HTERT RPE-1 (cell line): ENCODE results near the gene UBE2N.
"Not testable (repeated sequence)": the region's sequence is repeated elsewhere in the genome, so short reads cannot be mapped to it uniquely, and the experiment has no call there.

Experiments used
- in situ Hi-C: fragments of 300-500 bp; cut with MboI; formaldehyde crosslinking; loops from 4 replicates; pipeline ENCODE4 v1.14.3; 2020; ENCODE audit warnings: low sequenced_read_pairs

UBE2N gene

GRCh38 chr12:93447555-93448290, 6.0 kb upstream of the UBE2N start:
- in situ Hi-C loops, result no loop called here

GRCh38 chr12:93443576-93443975, 1.8 kb upstream of the UBE2N start:
- in situ Hi-C loops, result no loop called here

GRCh38 chr12:93442411-93443340, 929 bp upstream of the UBE2N start:
- in situ Hi-C loops, result no loop called here

GRCh38 chr12:93441081-93441616, 598 bp downstream of the UBE2N start:
- in situ Hi-C loops, result no loop called here

- in situ Hi-C loops, result no loop called here
Measured at GRCh38 chr12:93440043-93440835, 1.5 kb downstream of the UBE2N start.

- in situ Hi-C loops, result no loop called here
Measured at GRCh38 chr12:93438266-93439050, 3.3 kb downstream of the UBE2N start.

- in situ Hi-C loops, result no loop called here
Measured at GRCh38 chr12:93434256-93434865, 7.4 kb downstream of the UBE2N start.

- in situ Hi-C loops, result not testable (repeated sequence)
Measured at GRCh38 chr12:93432031-93432430, 9.7 kb downstream of the UBE2N start.

GRCh38 chr12:93430280-93430679, 11.5 kb downstream of the UBE2N start:
- in situ Hi-C loops, result no loop called here

- in situ Hi-C loops, result no loop called here
Measured at GRCh38 chr12:93429852-93430251, 11.9 kb downstream of the UBE2N start.

- in situ Hi-C loops, result no loop called here
Measured at GRCh38 chr12:93429448-93429847, 12.3 kb downstream of the UBE2N start.

GRCh38 chr12:93427779-93428564, 13.8 kb downstream of the UBE2N start:
- in situ Hi-C loops, result no loop called here

- in situ Hi-C loops, result no loop called here
Measured at GRCh38 chr12:93426412-93426805, 15.3 kb downstream of the UBE2N start.

- in situ Hi-C loops, result no loop called here
Measured at GRCh38 chr12:93425736-93426411, 15.9 kb downstream of the UBE2N start.

- in situ Hi-C loops, result no loop called here
Measured at GRCh38 chr12:93422050-93422449, 19.7 kb downstream of the UBE2N start.

- in situ Hi-C loops, result no loop called here
Measured at GRCh38 chr12:93419388-93420034, 22.2 kb downstream of the UBE2N start.

GRCh38 chr12:93417967-93418480, 23.7 kb downstream of the UBE2N start:
- in situ Hi-C loops, result no loop called here
